ENCODE data around the gene EYS. TPM values are rescaled to one million over a fixed set of nuclear protein-coding genes. Genes with fewer than 3 reads are reported as not detected.

The EYS gene
- total RNA-seq, 1 experiment from 2014 or later = not detected

DNA sequence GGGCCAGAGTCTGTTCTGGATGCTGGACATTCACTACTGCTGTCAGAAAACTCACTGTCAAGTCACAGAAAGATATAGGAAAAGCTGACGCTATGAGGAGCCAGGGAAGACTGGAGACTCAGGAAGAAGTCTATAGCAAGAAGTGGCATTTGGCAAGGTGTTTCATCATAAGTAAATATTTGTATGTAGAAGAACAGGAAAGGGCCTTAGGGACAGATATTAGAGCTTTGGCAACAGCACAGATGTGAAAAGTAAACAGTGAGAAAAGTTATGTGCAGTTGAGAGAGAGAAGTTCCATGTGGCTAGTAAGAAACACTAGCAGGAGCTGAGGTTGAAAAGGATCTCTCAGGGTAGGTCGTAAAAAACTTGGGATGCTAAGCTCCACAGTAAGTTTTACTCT lies 1202.5 kb downstream of the EYS start:
- Histone ChIP-seq H3K56ac (ENCODE audit: insufficient read length, low read depth, low read length) (no peak overlapping the region), H3K27me3 (ENCODE audit: insufficient read depth, low read length) (no peaks in the 10 kb centered on the region), H2BK15ac (ENCODE audit: low read depth, low read length) (no peak overlapping the region), H2BK12ac (ENCODE audit: insufficient read length, low read depth, low read length) (no peak overlapping the region), H3K79me2 (ENCODE audit: insufficient read depth, low read length) (no peaks in the 10 kb centered on the region), H3T11ph (ENCODE audit: low read length) (no peak overlapping the region), H3K23ac (ENCODE audit: insufficient read length, low read depth, low read length) (no peak overlapping the region), H4K5ac (ENCODE audit: insufficient read length, low read depth, low read length) (no peak overlapping the region), H3K18ac (ENCODE audit: insufficient read length, low read depth, low read length) (no peak overlapping the region), H3K27ac (ENCODE audit: insufficient read length, low read depth, low read length) (no peak overlapping the region), H4K20me1 (ENCODE audit: control insufficient read depth, insufficient read depth, insufficient read length) (no peaks in the 10 kb centered on the region), H2AK5ac (ENCODE audit: insufficient read length, low read length) (no peak overlapping the region), H3K23me2 (ENCODE audit: insufficient read length, low read depth, low read length, poor library complexity, severe bottlenecking) (no peaks in the 10 kb centered on the region), H2BK120ac (ENCODE audit: low read depth, low read length, poor library complexity, severe bottlenecking) (no peak overlapping the region), H2AFZ (ENCODE audit: low read length) (no peak overlapping the region), H3K14ac (ENCODE audit: insufficient read depth, low read length) (no peak overlapping the region), H4K91ac (ENCODE audit: insufficient read length, low read depth, low read length) (no peak overlapping the region), H2BK20ac (ENCODE audit: low read depth, low read length, poor library complexity, severe bottlenecking) (no peak overlapping the region), H3K9ac (ENCODE audit: extremely low read depth, insufficient read length, low read length) (no peak overlapping the region), H3K79me1 (ENCODE audit: insufficient read depth, low read depth, low read length, poor library complexity, severe bottlenecking) (no peaks in the 10 kb centered on the region), H4K8ac (replicated peaks; ENCODE audit: insufficient read length, low read depth, low read length) (no peak overlapping the region), H3K9me3 (ENCODE audit: control insufficient read depth, low read depth, low read length) (no peaks in the 10 kb centered on the region), H3K4me1 (ENCODE audit: insufficient read depth, low read length) (no peaks in the 10 kb centered on the region), H3K4ac (ENCODE audit: low read depth, low read length) (no peak overlapping the region), H2BK5ac (ENCODE audit: insufficient read length, low read length) (no peak overlapping the region), H3K4me2 (ENCODE audit: insufficient read depth, insufficient read length, low read length) (no peak overlapping the region)
- Mint-ChIP-seq H3K36me3 (ENCODE audit: insufficient read depth in 1 of 3, low read depth in 3 of 3) (no peaks in the 10 kb centered on the region), H3K27ac (no peak overlapping the region), H3K27me3 (ENCODE audit: low read depth) (no peaks in the 10 kb centered on the region), H3K9me3 (no peaks in the 10 kb centered on the region), H3K4me3 (no peak overlapping the region), H3K4me1 (peaks cover 5 to 7% of the 10 kb centered on the region in 2 experiments; a peak in 3 of 4 replicates)
- WGBS (ENCODE audit: extremely low coverage, insufficient read length, low lambda C conversion rate) = no CpG with 5 or more reads among the region's 2 CpGs
- no peak for DNase-seq
- TF ChIP-seq, protein P1, sequence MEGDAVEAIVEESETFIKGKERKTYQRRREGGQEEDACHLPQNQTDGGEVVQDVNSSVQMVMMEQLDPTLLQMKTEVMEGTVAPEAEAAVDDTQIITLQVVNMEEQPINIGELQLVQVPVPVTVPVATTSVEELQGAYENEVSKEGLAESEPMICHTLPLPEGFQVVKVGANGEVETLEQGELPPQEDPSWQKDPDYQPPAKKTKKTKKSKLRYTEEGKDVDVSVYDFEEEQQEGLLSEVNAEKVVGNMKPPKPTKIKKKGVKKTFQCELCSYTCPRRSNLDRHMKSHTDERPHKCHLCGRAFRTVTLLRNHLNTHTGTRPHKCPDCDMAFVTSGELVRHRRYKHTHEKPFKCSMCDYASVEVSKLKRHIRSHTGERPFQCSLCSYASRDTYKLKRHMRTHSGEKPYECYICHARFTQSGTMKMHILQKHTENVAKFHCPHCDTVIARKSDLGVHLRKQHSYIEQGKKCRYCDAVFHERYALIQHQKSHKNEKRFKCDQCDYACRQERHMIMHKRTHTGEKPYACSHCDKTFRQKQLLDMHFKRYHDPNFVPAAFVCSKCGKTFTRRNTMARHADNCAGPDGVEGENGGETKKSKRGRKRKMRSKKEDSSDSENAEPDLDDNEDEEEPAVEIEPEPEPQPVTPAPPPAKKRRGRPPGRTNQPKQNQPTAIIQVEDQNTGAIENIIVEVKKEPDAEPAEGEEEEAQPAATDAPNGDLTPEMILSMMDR (conservative IDR thresholded peaks at IDR 0.05) = no peak
